Measurements from ENCODE around the gene GP1BA. TPM values are rescaled to one million over a fixed set of nuclear protein-coding genes. Genes with fewer than 3 reads are reported as not detected.

The GP1BA gene
- total and polyA plus RNA-seq, 2 donors (not counting 3 experiments of a cell fraction or from before 2014, with no cell fraction given): not detected

- intact Hi-C loops (cut with micrococcal nuclease): loop anchor here (1.0 kb wide), 1 partner anchor 30 kb away; no protein-coding TSS in a partner anchor
- FAIRE-seq (no peak), DNase-seq (ENCODE audit: low read depth, low spot score) (no peak)
- Histone ChIP-seq H3K9me1 (replicated peaks; ENCODE audit: control insufficient read depth, extremely low read depth, insufficient read depth, low read length) (no peaks in the 10 kb centered on the region), H3K4me3 (replicated peaks in 1 of 3; ENCODE audit: insufficient read depth in 1 of 3, low read depth in 1 of 3, low read length in 3 of 3) (peak overlapping the region; percentile 45 to 84 (median 77)), H3K79me2 (ENCODE audit: control insufficient read depth, insufficient read depth, low read length) (peaks cover 54% of the 10 kb centered on the region), H3K9ac (replicated peaks; ENCODE audit: extremely low read depth, insufficient read depth, low read length) (peak overlapping the region; percentile 88), H3K36me3 (ENCODE audit: control insufficient read depth in 2 of 2, extremely low read depth in 1 of 2, insufficient read depth in 2 of 2, low read length in 2 of 2) (peaks cover 8 to 33% of the 10 kb centered on the region in 2 experiments), H3K27ac (ENCODE audit: insufficient read depth, low read depth, low read length) (peak overlapping the region; percentile 81), H2AFZ (ENCODE audit: low read depth, low read length) (peak overlapping the region; percentile 40), H4K20me1 (replicated peaks; ENCODE audit: control insufficient read depth, extremely low read depth, insufficient read depth, low read length) (no peaks in the 10 kb centered on the region), H3K9me3 (replicated peaks; ENCODE audit: control insufficient read depth, insufficient read depth, low read length) (no peaks in the 10 kb centered on the region), H3K27me3 (ENCODE audit: control insufficient read depth in 2 of 2, insufficient read depth in 2 of 2, low read length in 2 of 2) (no peaks in the 10 kb centered on the region), H3K4me1 (ENCODE audit: control insufficient read depth, extremely low read depth, insufficient read depth, low read length) (peaks cover 19% of the 10 kb centered on the region), H3K4me2 (ENCODE audit: insufficient read depth, low read length) (peak overlapping the region; percentile 89)
- ChIA-PET CTCF (interaction anchor here (1.0 to 3.3 kb wide), 9 partner anchors 18 to 92 kb away, joined by 3 to 44 read pairs (median 6); partner anchors contain the start of genes CHRNE, INCA1 and KIF1C), POLR2A (interaction anchor here (1.0 to 2.3 kb wide), 3 partner anchors 14 to 31 kb away, joined by 4 to 15 read pairs (median 4); partner anchors contain the start of gene SPAG7)
- BruUV-seq (replicated peaks): no TSS peak
- dilution Hi-C loops (cut with MboI; ENCODE audit: extremely low pct_ligation_motif_present, low sequenced_read_pairs): no loop called here
- TF ChIP-seq JUN (IDR thresholded peaks at IDR 0.05; ENCODE audit: borderline replicate concordance, insufficient read depth, insufficient read length, low read depth) (no peak), EZH2 (IDR thresholded peaks at IDR 0.05; ENCODE audit: borderline replicate concordance, low read depth, low read length, severe bottlenecking) (no peak), FOS (IDR thresholded peaks at IDR 0.05; ENCODE audit: borderline replicate concordance, insufficient read depth, low read length) (no peak)
- TF ChIP-seq, protein P1, sequence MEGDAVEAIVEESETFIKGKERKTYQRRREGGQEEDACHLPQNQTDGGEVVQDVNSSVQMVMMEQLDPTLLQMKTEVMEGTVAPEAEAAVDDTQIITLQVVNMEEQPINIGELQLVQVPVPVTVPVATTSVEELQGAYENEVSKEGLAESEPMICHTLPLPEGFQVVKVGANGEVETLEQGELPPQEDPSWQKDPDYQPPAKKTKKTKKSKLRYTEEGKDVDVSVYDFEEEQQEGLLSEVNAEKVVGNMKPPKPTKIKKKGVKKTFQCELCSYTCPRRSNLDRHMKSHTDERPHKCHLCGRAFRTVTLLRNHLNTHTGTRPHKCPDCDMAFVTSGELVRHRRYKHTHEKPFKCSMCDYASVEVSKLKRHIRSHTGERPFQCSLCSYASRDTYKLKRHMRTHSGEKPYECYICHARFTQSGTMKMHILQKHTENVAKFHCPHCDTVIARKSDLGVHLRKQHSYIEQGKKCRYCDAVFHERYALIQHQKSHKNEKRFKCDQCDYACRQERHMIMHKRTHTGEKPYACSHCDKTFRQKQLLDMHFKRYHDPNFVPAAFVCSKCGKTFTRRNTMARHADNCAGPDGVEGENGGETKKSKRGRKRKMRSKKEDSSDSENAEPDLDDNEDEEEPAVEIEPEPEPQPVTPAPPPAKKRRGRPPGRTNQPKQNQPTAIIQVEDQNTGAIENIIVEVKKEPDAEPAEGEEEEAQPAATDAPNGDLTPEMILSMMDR (IDR thresholded peaks at IDR 0.05; ENCODE audit: extremely low read depth in 1 of 2, insufficient read depth in 1 of 2, low read depth in 1 of 2, low read length in 2 of 2): no peak
Measured at GRCh38 chr17:4939546-4939795, 7.4 kb downstream of the GP1BA start.
